HUES6 (cell line): Measurements from ENCODE around the gene TFAP2A.

Source experiments
- H3K27ac ChIP-seq: 2 replicates; pipeline ENCODE4 v1.7.0; 2013; ENCODE audit warnings: low read depth, mild to moderate bottlenecking, low read length, inconsistent platforms
- H3K27me3 ChIP-seq: 2 replicates; pipeline ENCODE4 v1.6.1; 2013; ENCODE audit warnings: low read length; ENCODE audit not compliant: control insufficient read depth, insufficient read depth
- H3K36me3 ChIP-seq: 2 replicates; pipeline ENCODE4 v1.6.1; 2013; ENCODE audit warnings: low read length; ENCODE audit not compliant: control insufficient read depth, insufficient read depth
- H3K4me1 ChIP-seq: 2 replicates; pipeline ENCODE4 v1.6.1; 2013; ENCODE audit warnings: low read length; ENCODE audit not compliant: control insufficient read depth, insufficient read depth
- H3K4me3 ChIP-seq: 2 replicates; pipeline ENCODE4 v1.5.1; 2013; ENCODE audit warnings: low read depth, low read length
- H3K9ac ChIP-seq: one replicate; pipeline ENCODE4 v1.6.1; 2013; ENCODE audit warnings: mild to moderate bottlenecking, low read length
- H3K9me3 ChIP-seq: 2 replicates; pipeline ENCODE4 v1.6.1; 2013; ENCODE audit warnings: low read depth, low read length; ENCODE audit not compliant: control insufficient read depth, insufficient read depth

Gene TFAP2A

DNA sequence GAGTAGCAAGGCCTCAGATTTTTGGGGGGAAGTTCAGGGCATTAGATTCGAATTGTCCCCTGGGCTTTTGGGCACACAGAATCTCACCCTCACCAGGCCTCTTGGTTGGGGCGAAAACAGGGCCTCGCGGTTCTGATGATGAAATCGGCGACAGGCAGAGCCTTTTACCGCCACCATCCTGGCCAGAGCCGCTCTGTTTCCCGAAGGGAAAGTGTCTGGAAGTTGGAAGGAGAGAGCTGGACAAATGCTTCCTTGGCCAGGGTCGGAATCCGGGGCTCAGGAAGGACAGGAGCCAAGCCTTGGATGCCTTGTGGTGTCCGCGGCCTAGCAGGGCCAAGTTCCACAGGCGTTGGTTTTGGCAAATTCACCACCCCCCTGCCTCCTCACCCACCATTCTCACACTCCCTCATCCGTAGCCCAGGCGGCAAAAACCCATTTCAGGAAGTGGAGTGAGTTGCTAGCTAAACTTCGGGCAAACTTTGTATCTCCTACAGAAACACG, 3.5 kb upstream of the TFAP2A start:
- Histone ChIP-seq H3K36me3 (no peaks in the 10 kb centered on the region), H3K4me1 (peaks cover 74% of the 10 kb centered on the region), H3K9ac (peak overlapping the region; percentile 67), H3K9me3 (no peaks in the 10 kb centered on the region), H3K4me3 (peak overlapping the region; percentile 50), H3K27me3 (peaks cover 100% of the 10 kb centered on the region), H3K27ac (no peak overlapping the region)

GRCh38 chr6:10417681-10418104, 2.8 kb upstream of the TFAP2A start:
- H3K4me3 ChIP-seq: peak overlapping the region; percentile 50

GRCh38 chr6:10416863-10417641, 2.2 kb upstream of the TFAP2A start:
- Histone ChIP-seq H3K4me1 (peaks cover 69% of the 10 kb centered on the region), H3K4me3 (peak overlapping the region; percentile 50), H3K36me3 (no peaks in the 10 kb centered on the region), H3K9ac (peak overlapping the region; percentile 67), H3K27ac (no peak overlapping the region), H3K27me3 (peaks cover 99% of the 10 kb centered on the region), H3K9me3 (no peaks in the 10 kb centered on the region)

More at GRCh38 chr6:10417681-10418104, 2.8 kb upstream of the TFAP2A start:
- Histone ChIP-seq H3K36me3 (no peaks in the 10 kb centered on the region), H3K9ac (peak overlapping the region; percentile 67), H3K27me3 (peaks cover 100% of the 10 kb centered on the region), H3K9me3 (no peaks in the 10 kb centered on the region), H3K27ac (no peak overlapping the region), H3K4me1 (peaks cover 75% of the 10 kb centered on the region)

- Histone ChIP-seq H3K27me3 (peaks cover 99% of the 10 kb centered on the region), H3K9me3 (no peaks in the 10 kb centered on the region), H3K4me1 (peaks cover 64% of the 10 kb centered on the region), H3K27ac (no peak overlapping the region), H3K36me3 (no peaks in the 10 kb centered on the region), H3K4me3 (peak overlapping the region; percentile 50), H3K9ac (peak overlapping the region; percentile 67)
Measured at GRCh38 chr6:10416516-10416862, 1.6 kb upstream of the TFAP2A start.

DNA sequence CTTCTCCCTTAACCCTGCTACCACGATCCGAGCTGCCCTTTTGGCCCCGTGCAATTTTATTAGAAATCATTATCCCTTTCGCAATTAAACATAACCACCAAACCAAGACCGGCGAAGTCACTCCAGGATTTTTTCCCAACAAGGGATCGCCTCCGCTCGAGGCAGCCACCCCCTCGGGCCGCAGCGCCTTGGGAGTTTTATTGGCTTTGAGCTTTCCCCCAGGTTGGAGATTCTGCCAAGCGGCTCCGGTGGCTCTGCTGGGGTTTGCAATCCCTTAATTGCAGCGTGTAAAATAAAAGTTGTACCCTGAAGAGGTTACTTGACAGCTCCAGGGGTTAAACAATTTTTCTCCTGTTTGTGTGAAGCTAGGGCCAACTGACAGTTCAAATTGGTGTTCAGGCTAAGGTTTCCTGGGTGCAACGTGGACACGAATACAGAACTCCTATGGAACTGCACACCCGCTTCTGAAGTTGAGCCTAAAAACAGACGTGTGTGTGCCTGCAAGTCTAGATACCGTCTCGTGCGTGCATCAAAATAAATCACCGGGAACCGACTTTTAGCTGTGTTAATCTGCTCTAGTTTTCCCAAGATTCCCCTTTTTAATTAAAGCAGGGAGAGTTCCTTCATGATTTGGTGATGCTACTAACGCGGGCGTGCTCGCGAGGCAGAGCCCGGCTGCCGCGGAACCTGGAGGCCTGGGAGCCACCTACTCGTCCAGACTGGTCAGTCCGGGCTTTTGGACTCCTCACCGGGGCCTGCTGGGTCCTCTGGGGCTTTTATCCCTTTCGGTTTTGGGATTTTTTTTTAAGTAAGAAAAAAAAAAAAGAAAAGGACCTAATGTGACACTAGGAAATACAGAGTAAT, 975 bp upstream of the TFAP2A start:
- Histone ChIP-seq H3K9ac (peak overlapping the region; percentile 14), H3K4me1 (peaks cover 65% of the 10 kb centered on the region), H3K27ac (no peak overlapping the region), H3K27me3 (peaks cover 99% of the 10 kb centered on the region), H3K36me3 (no peaks in the 10 kb centered on the region), H3K9me3 (no peaks in the 10 kb centered on the region), H3K4me3 (peak overlapping the region; percentile 64)

DNA sequence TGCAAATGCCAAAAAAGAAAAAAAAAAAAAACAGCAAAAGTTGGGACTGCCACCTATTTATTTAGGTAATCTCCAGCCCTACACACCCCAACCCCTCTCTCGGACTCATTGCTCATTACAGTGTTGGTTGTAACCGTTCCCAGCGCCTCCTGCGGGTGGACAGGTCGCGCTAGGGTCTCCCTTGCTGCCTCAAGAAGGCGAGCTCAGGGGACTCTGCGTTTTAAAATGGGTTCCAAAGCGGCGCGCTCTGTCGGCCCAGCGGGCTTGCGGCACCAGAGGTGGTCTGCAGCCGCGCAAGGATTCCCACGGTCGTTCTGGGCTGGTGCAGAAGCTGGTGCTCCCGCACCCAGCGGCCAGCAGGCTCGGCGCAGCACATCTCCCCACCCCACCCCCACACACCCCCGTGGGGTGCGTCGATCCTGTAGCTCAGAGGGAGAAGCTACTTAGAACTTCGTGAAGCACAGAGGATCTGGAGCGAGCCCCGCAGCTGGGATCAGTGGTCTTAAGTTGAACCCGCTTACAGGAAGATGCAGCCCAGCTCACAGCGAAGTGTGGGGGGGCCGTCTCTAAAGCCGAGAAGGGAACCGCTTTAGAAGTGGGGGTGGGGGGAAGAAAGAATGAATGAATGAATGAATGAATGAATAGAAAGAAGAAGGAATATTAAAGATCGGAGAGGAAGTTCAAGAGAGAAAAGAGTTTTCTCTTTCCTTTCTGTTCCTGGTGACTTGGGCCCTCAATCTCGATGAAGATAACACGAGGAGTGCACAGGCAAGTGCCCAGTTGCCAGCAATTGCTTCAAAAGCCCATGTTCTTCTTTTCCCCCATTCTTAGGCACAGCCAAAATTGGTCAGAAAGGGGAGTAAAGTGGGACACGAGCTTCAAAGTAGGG, 780 bp downstream of the TFAP2A start:
- Histone ChIP-seq H3K27ac (no peak overlapping the region), H3K9ac (peak overlapping the region; percentile 28), H3K36me3 (no peaks in the 10 kb centered on the region), H3K27me3 (peaks cover 99% of the 10 kb centered on the region), H3K4me1 (peaks cover 69% of the 10 kb centered on the region), H3K4me3 (peak overlapping the region; percentile 64), H3K9me3 (no peaks in the 10 kb centered on the region)

GRCh38 chr6:10413262-10413849, 1.5 kb downstream of the TFAP2A start:
- no peak overlapping the region for H3K27ac ChIP-seq
- H3K4me3 ChIP-seq: peak overlapping the region; percentile 64
- H3K9ac ChIP-seq: peak overlapping the region; percentile 35
- no peaks in the 10 kb centered on the region for H3K9me3 ChIP-seq
- no peaks in the 10 kb centered on the region for H3K36me3 ChIP-seq
- peaks cover 99% of the 10 kb centered on the region for H3K27me3 ChIP-seq
- H3K4me1 ChIP-seq: peaks cover 71% of the 10 kb centered on the region

DNA sequence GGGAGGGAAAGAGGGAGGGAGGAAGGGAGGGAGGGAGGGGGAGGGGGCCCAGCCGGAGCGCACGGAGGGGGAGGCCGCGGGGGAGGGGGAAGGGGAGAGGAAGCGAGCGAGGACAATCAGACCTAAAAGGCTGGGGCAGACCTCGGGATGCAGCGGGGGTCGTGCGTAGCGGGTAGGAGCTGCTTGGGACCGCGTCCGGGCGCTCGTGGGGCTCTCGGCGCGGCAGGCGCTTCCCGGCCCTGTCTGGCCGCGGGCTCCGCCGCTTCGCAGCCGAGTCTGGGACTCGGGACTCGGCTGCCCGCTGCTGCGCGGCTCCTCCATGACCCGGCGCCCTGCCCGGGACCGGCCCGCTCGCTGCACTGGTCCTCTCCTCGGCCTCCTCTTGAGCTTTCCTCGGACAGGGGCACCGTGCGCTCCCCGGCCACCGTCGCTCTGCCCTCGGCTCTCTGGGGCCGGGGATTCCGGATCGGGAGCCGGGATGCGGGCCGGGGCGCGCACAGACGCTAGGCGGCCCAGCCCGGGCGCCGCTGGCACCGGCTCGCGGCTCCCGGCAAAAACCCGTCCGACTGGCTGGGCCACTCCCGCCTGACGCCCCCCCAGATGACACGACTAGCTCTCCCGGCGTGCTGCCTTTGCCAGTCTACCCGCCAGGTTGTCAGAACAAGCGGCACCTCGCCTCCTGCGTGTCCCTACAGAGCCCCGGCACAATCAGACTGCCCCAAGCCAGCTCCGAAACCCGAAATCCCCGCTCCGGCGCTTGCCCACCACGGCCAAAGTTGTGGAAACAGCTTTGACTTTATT, 2.2 kb downstream of the TFAP2A start:
- H3K9me3 ChIP-seq: no peaks in the 10 kb centered on the region
- peaks cover 99% of the 10 kb centered on the region for H3K27me3 ChIP-seq
- peaks cover 70% of the 10 kb centered on the region for H3K4me1 ChIP-seq
- no peak overlapping the region for H3K27ac ChIP-seq
- H3K4me3 ChIP-seq: peak overlapping the region; percentile 64
- no peaks in the 10 kb centered on the region for H3K36me3 ChIP-seq
- H3K9ac ChIP-seq: peak overlapping the region; percentile 35

DNA sequence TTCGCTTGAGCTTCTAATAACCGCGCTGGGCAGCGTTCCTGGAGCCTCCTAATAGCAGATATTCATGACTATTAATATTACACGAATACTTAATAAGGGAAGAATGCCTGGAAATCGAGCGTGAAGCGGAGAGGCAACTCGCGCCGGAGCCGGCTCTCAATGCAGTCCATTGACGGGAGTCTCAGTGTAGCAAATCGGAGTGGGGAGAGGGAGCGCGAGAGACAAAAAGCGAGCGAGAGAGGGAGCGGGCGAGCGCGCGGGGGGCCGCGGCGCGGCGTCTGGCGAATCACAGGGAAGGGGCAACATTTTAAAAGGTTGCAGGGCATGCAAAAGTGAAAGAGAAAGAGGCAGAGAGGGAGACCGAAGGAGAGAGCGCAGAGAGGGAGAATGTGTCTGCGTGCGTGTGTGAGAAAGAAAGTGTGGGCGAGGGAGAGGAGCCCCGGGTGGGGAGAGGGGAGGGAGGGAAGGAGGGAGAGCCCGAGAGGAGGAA, 2.9 kb downstream of the TFAP2A start:
- Histone ChIP-seq H3K27ac (no peak overlapping the region), H3K27me3 (peaks cover 99% of the 10 kb centered on the region), H3K9me3 (no peaks in the 10 kb centered on the region), H3K36me3 (no peaks in the 10 kb centered on the region), H3K4me1 (peaks cover 76% of the 10 kb centered on the region), H3K9ac (no peak overlapping the region), H3K4me3 (peak overlapping the region; percentile 64)
